K562 (cell line): ENCODE results near the gene STON1. TPM values are rescaled to one million over a fixed set of nuclear protein-coding genes. Genes with fewer than 3 reads are reported as not detected.
"Not testable (repeated sequence)": the region's sequence is repeated elsewhere in the genome, so short reads cannot be mapped to it uniquely, and the experiment has no call there.

Experiments used
- ATAC-seq: fragments of 200-7000 bp; cut with Tn5 transposase; 3 replicates; pipeline ENCODE4 v1.9.1; 2020; ENCODE audit warnings: moderate library complexity
- BruUV-seq: library from RNA; stranded (reverse); fragments of 400-500 nt; replicated peaks from 2 replicates; lab custom pipeline; 2021; lab: Mats Ljungman, UMichigan
- CTCF ChIA-PET: fragments of 300-600 bp; formaldehyde crosslinking; extraction: SDS; loops from one replicate; lab custom pipeline; 2021; ENCODE audit warnings: low intra/inter-chr PET ratio; lab: Yijun Ruan, JAX
- POLR2A ChIA-PET: fragments of 300-600, 350-650 bp; sonication (Branson Sonifier 250); formaldehyde crosslinking; extraction: SDS; loops from one replicate; lab custom pipeline; 2021; ENCODE audit warnings: antibody characterized with exemption, inconsistent platforms; lab: Yijun Ruan, JAX
- DNase-seq, 4 experiments: peaks; one replicate each; pipeline versions ENCODE4 v3.0.0 to v3.0.0-alpha.2; 2011 to 2018; ENCODE audit warnings: low spot score in 3 of 4, mixed read lengths in 3 of 4; ENCODE audit errors: extremely low read depth in 1 of 4
- FAIRE-seq: peaks from 2 replicates; lab custom pipeline; 2011; peaks lifted over from hg19 to GRCh38; lab: Jason Lieb, UNC
- H2AFZ ChIP-seq: 2 replicates; pipeline ENCODE4 v1.6.0; 2011; ENCODE audit warnings: low read depth, low read length, control low read depth, inconsistent platforms
- H3K27ac ChIP-seq: fragments of 200-600 bp; 3 replicates; pipeline ENCODE4 v1.8.0; 2011; ENCODE audit warnings: low read depth, mild to moderate bottlenecking, control low read depth, inconsistent platforms, low read length, moderate library complexity, mixed read lengths; ENCODE audit errors: extremely low read depth
- H3K27me3 ChIP-seq, 2 experiments: fragments of 300-600 bp in 1 of 2; 2 replicates in 1 of 2; 3 replicates in 1 of 2; pipeline versions ENCODE4 v1.6.0 to v1.8.0; 2011; ENCODE audit warnings: inconsistent platforms in 2 of 2, low read length in 2 of 2, mild to moderate bottlenecking in 1 of 2, mixed read lengths in 1 of 2, moderate library complexity in 1 of 2; ENCODE audit not compliant: control insufficient read depth in 2 of 2, insufficient read depth in 2 of 2
- H3K36me3 ChIP-seq: fragments of 300-600 bp; 3 replicates; pipeline ENCODE4 v1.8.0; 2011; ENCODE audit warnings: mild to moderate bottlenecking, low read length, inconsistent platforms; ENCODE audit not compliant: control insufficient read depth, insufficient read depth
- H3K4me1 ChIP-seq, 2 experiments: fragments of 200-600 bp in 1 of 2; replicated peaks in 1 of 2; 2 replicates in 1 of 2; 3 replicates in 1 of 2; pipeline versions ENCODE4 v1.5.1 to v1.8.0; 2011; ENCODE audit warnings: inconsistent platforms in 2 of 2, low read length in 2 of 2, mild to moderate bottlenecking in 1 of 2, mixed read lengths in 1 of 2, moderate library complexity in 1 of 2; ENCODE audit not compliant: control insufficient read depth in 2 of 2, insufficient read depth in 2 of 2
- H3K4me2 ChIP-seq: 2 replicates; pipeline ENCODE4 v1.6.1; 2011; ENCODE audit warnings: low read length, control low read depth, inconsistent platforms, mixed read lengths; ENCODE audit not compliant: insufficient read depth
- H3K4me3 ChIP-seq: fragments of 200-600 bp; sonication (generic), shearing (Covaris generic); 2 replicates; pipeline ENCODE4 v1.5.1; 2016; ENCODE audit warnings: control low read depth, inconsistent platforms
- H3K79me2 ChIP-seq: fragments of 200-600 bp; 3 replicates; pipeline ENCODE4 v1.8.0; 2011; ENCODE audit warnings: low read length, inconsistent platforms; ENCODE audit not compliant: control insufficient read depth, insufficient read depth
- H3K9ac ChIP-seq, 2 experiments: 2 replicates each; pipeline versions ENCODE4 v1.6.0 to v1.6.1; 2011; ENCODE audit warnings: low read depth in 2 of 2, low read length in 2 of 2, control low read depth in 1 of 2, inconsistent platforms in 1 of 2, mild to moderate bottlenecking in 1 of 2, mixed read lengths in 1 of 2; ENCODE audit not compliant: insufficient read depth in 1 of 2
- H3K9me1 ChIP-seq: one replicate; pipeline ENCODE4 v1.6.0; 2011; ENCODE audit warnings: inconsistent platforms, mild to moderate bottlenecking, low read length, moderate library complexity; ENCODE audit not compliant: control insufficient read depth, insufficient read depth
- H3K9me3 ChIP-seq: replicated peaks from 2 replicates; pipeline ENCODE4 v1.5.1; 2011; ENCODE audit warnings: low read depth, low read length, inconsistent platforms; ENCODE audit not compliant: control insufficient read depth, insufficient read depth
- H4K20me1 ChIP-seq: replicated peaks from 2 replicates; pipeline ENCODE4 v1.6.1; 2011; ENCODE audit warnings: low read length, inconsistent platforms, mixed read lengths; ENCODE audit not compliant: control insufficient read depth, insufficient read depth
- CC2D1A ChIP-seq: fragments of 450-650 bp; IDR thresholded peaks from 2 replicates; pipeline ENCODE4 v1.6.1; 2017; ENCODE audit warnings: mild to moderate bottlenecking
- CTCF ChIP-seq, 3 experiments: IDR thresholded peaks in 2 of 3; conservative IDR thresholded peaks in 1 of 3; 2 replicates each; pipeline ENCODE4 v1.5.1; 2011 to 2012; ENCODE audit warnings: low read length in 3 of 3, mild to moderate bottlenecking in 3 of 3, control low read depth in 2 of 3, improper control_type of control experiment in 1 of 3, inconsistent platforms in 1 of 3, low read depth in 1 of 3, mixed read lengths in 1 of 3, moderate library complexity in 1 of 3; ENCODE audit not compliant: insufficient read depth in 2 of 3
- DPF2 ChIP-seq: fragments of 450-650 bp; IDR thresholded peaks from 2 replicates; pipeline ENCODE4 v1.6.1; 2016
- EHMT2 ChIP-seq: fragments of 450-650 bp; IDR thresholded peaks from 2 replicates; pipeline ENCODE4 v1.6.1; 2018; ENCODE audit warnings: antibody characterized with exemption
- NFRKB ChIP-seq: fragments of 450-650 bp; IDR thresholded peaks from 2 replicates; pipeline ENCODE4 v1.6.1; 2016; ENCODE audit warnings: low read depth
- PHF20 ChIP-seq: fragments of 450-650 bp; IDR thresholded peaks from 2 replicates; pipeline ENCODE4 v1.6.1; 2018; ENCODE audit not compliant: partially characterized antibody
- PKNOX1 ChIP-seq: fragments of 450-650 bp; IDR thresholded peaks from 2 replicates; pipeline ENCODE4 v1.6.1; 2016
- RAD21 ChIP-seq, 2 experiments: fragments of 250-450 bp in 1 of 2; fragments of 450-650 bp in 1 of 2; sonication (Bioruptor Pico) in 1 of 2; formaldehyde crosslinking in 1 of 2; IDR thresholded peaks in 1 of 2; conservative IDR thresholded peaks in 1 of 2; 2 replicates each; pipeline versions ENCODE4 v1.4.0 to v1.8.0; 2020 to 2022; ENCODE audit warnings: mild to moderate bottlenecking in 2 of 2, moderate library complexity in 1 of 2
- TEAD4 ChIP-seq, 2 experiments: sonication (generic) in 1 of 2; formaldehyde crosslinking in 1 of 2; IDR thresholded peaks; 2 replicates each; pipeline versions ENCODE4 v1.6.1 to v1.8.0; 2012 to 2022; ENCODE audit warnings: borderline replicate concordance in 1 of 2, inconsistent platforms in 1 of 2, low read length in 1 of 2, mild to moderate bottlenecking in 1 of 2, missing genetic modification reagents in 1 of 2
- TRIM24 ChIP-seq, 2 experiments: fragments of 450-650 bp; IDR thresholded peaks; 2 replicates each; pipeline ENCODE4 v1.6.1; 2016
- TRIM28 ChIP-seq: fragments of 450-650 bp; IDR thresholded peaks from 2 replicates; pipeline ENCODE4 v1.6.1; 2017
- ZNF384 ChIP-seq: IDR thresholded peaks from 2 replicates; pipeline ENCODE4 v1.6.1; 2012; ENCODE audit warnings: low read depth, low read length, improper control_type of control experiment
- WGBS: fragments of 100-300 bp; shearing (Covaris generic); methylation state at CpG from one replicate; pipeline ENCODE4 v1.1.6; 2016; ENCODE audit warnings: low coverage, mixed read lengths; ENCODE audit not compliant: insufficient coverage; ENCODE audit errors: missing lambda C conversion rate; 5-methylcytosine and 5-hydroxymethylcytosine counted together
- in situ Hi-C: fragments of 300-500 bp; cut with MboI; formaldehyde crosslinking; loops from 4 replicates; pipeline ENCODE4 v1.15.0; 2018; ENCODE audit warnings: inconsistent platforms, mixed read lengths
- intact Hi-C: fragments of 100-400 bp; cut with micrococcal nuclease; formaldehyde crosslinking; loops from 2 replicates; pipeline ENCODE4 v1.14.2; 2022
- polyA plus RNA-seq, 8 experiments: library from polyadenylated mRNA; depleted of rRNA in 4 of 8; stranded (reverse) in 5 of 8; unstranded in 3 of 8; fragments of >200 nt; fragmentation: Nextera tagmentation in 2 of 8; fragmentation: Illumina TruSeq in 1 of 8; extraction: Ambion mirVana in 2 of 8; extraction: Trizol in 1 of 8; gene quantifications; 2 replicates each; pipeline versions ENCODE4 v1.2.1 to v1.2.3, GENCODE V29; 2011 to 2014; ENCODE audit warnings: inconsistent platforms in 1 of 8, missing spikeins in 1 of 8
- total RNA-seq, 7 experiments: library from RNA; depleted of rRNA in 6 of 7; stranded (reverse); fragments of >200 nt in 6 of 7; fragmentation: Illumina TruSeq in 2 of 7; extraction: Trizol in 2 of 7; gene quantifications; 2 replicates each; pipeline versions ENCODE4 v1.2.1 to v1.2.3, GENCODE V29; 2011 to 2021; ENCODE audit warnings: low replicate concordance in 1 of 7

Gene STON1
- total and polyA plus RNA-seq, 9 of the 15 experiments (the other 6 are each of a cell fraction or from before 2014, with no cell fraction given) = 0.07 to 1.2 (median 0.55) TPM

GRCh38 chr2:48622691-48623090, 92.7 kb downstream of the STON1 start:
- CTCF ChIA-PET = interaction anchor here (0.7 to 1.4 kb wide), 2 partner anchors 103 to 116 kb away, joined by 4 to 9 read pairs; no protein-coding TSS in a partner anchor
- Histone ChIP-seq H3K4me2 (0 out of 2 replicates have a peak overlapping the region, but pooled peaks have one; percentile 35), H2AFZ (peak overlapping the region; percentile 78)
- FAIRE-seq; H3K27ac ChIP-seq; H3K9ac ChIP-seq; H4K20me1 ChIP-seq; BruUV-seq; H3K36me3 ChIP-seq; H3K4me1 ChIP-seq; H3K9me3 ChIP-seq; H3K79me2 ChIP-seq; POLR2A ChIA-PET; H3K4me3 ChIP-seq; H3K27me3 ChIP-seq; H3K9me1 ChIP-seq; TF ChIP-seq TEAD4 (CRISPR knock-in tag; IDR thresholded peaks at IDR 0.05; ENCODE audit: borderline replicate concordance): not testable (repeated sequence)
- DNase-seq = peak; percentile 14 to 56 (median 22)
- in situ Hi-C loops (loop anchor here (25.0 kb wide), 1 partner anchor 1865 kb away; no protein-coding TSS in a partner anchor), intact Hi-C loops (loop anchor here (1.0 to 2.0 kb wide), 2 partner anchors 22 to 103 kb away; no protein-coding TSS in a partner anchor)
- peak; percentile 91 for ATAC-seq
- WGBS = 16% methylated on average over 4 of the region's 5 CpGs
- peak; percentile 41 to 57 for TF ChIP-seq RAD21 (CRISPR knock-in tag; conservative IDR thresholded peaks at IDR 0.05 in 1 of 2, IDR thresholded peaks at IDR 0.05 in 1 of 2)
- peak; percentile 73 for TF ChIP-seq PKNOX1
- TF ChIP-seq EHMT2 = 0 out of 2 replicates have a peak, but pooled peaks have one; percentile 50
- TF ChIP-seq TRIM24 (IDR thresholded peaks at IDR 0.05) = 0 out of 4 replicates have a peak, but pooled peaks of 1 of the 2 experiments have one; percentile 8
- TF ChIP-seq DPF2 = peak; percentile 33; the same call in 1 of the 2 replicates
- TF ChIP-seq ZNF384 = peak; percentile 90
- peak; percentile 37; the same call in 1 of the 2 replicates for TF ChIP-seq CC2D1A
- TF ChIP-seq PHF20 = peak; percentile 25
- TF ChIP-seq TRIM28 = 0 out of 2 replicates have a peak, but pooled peaks have one; percentile 33
- TF ChIP-seq CTCF (IDR thresholded peaks at IDR 0.05 in 2 of 3, conservative IDR thresholded peaks at IDR 0.05 in 1 of 3; ENCODE audit: insufficient read depth in 2 of 3, low read depth in 1 of 3, low read length in 3 of 3) = peak in 2 of 3 experiments; percentile 24 to 44; a peak in 2 of 6 replicates
- 0 out of 2 replicates have a peak, but pooled peaks have one; percentile 34 for TF ChIP-seq NFRKB
- 0 out of 2 replicates have a peak, but pooled peaks have one; percentile 16 for TF ChIP-seq TEAD4 (IDR thresholded peaks at IDR 0.05; ENCODE audit: low read length)
